Esophagus (tissue), 2 donors: ENCODE results near the gene MTSS2. TPM values are rescaled to one million over a fixed set of nuclear protein-coding genes. Genes with fewer than 3 reads are reported as not detected.

Experiments
- H3K27ac ChIP-seq, 2 donors: one replicate each; pipeline ENCODE4 v1.5.1; 2013; ENCODE audit warnings: low read depth in 2 of 2, mild to moderate bottlenecking in 2 of 2, inconsistent platforms in 1 of 2, low read length in 1 of 2, moderate library complexity in 1 of 2
- H3K27me3 ChIP-seq, 2 donors: one replicate each; pipeline ENCODE4 v1.6.1; 2013; ENCODE audit warnings: low read length in 2 of 2, control low read depth in 1 of 2, mild to moderate bottlenecking in 1 of 2; ENCODE audit not compliant: insufficient read depth in 2 of 2, control insufficient read depth in 1 of 2
- H3K36me3 ChIP-seq, 2 donors: one replicate each; pipeline ENCODE4 v1.6.1; 2013; ENCODE audit warnings: low read length in 1 of 2; ENCODE audit not compliant: control insufficient read depth in 2 of 2, insufficient read depth in 2 of 2
- H3K4me1 ChIP-seq, 2 donors: one replicate each; pipeline ENCODE4 v1.6.1; 2013; ENCODE audit warnings: low read length in 1 of 2; ENCODE audit not compliant: control insufficient read depth in 2 of 2, insufficient read depth in 2 of 2
- H3K4me3 ChIP-seq, 2 donors: one replicate each; pipeline ENCODE4 v1.5.1; 2013; ENCODE audit warnings: low read length in 2 of 2, mild to moderate bottlenecking in 2 of 2, low read depth in 1 of 2, moderate library complexity in 1 of 2
- H3K9me3 ChIP-seq, 2 donors: one replicate each; pipeline ENCODE4 v1.6.1; 2013; ENCODE audit warnings: mild to moderate bottlenecking in 2 of 2, low read depth in 1 of 2, low read length in 1 of 2, moderate library complexity in 1 of 2; ENCODE audit not compliant: control insufficient read depth in 2 of 2, insufficient read depth in 1 of 2
- WGBS, 2 donors: extraction: QIAGEN DNeasy Blood & Tissue Kit; methylation state at CpG; one replicate each; pipeline ENCODE4 v1.1.7; 2013; 5-methylcytosine and 5-hydroxymethylcytosine counted together
- polyA plus RNA-seq, 2 donors: library from polyadenylated mRNA; stranded (reverse); fragments of 200-250 nt; gene quantifications; one replicate each; pipeline ENCODE4 v1.2.3, GENCODE V29; 2013
- donor health status: healthy with polysubstance abuse.
- donor health status: Bipolar disorder and iron deficiency.

Gene MTSS2, protein sequence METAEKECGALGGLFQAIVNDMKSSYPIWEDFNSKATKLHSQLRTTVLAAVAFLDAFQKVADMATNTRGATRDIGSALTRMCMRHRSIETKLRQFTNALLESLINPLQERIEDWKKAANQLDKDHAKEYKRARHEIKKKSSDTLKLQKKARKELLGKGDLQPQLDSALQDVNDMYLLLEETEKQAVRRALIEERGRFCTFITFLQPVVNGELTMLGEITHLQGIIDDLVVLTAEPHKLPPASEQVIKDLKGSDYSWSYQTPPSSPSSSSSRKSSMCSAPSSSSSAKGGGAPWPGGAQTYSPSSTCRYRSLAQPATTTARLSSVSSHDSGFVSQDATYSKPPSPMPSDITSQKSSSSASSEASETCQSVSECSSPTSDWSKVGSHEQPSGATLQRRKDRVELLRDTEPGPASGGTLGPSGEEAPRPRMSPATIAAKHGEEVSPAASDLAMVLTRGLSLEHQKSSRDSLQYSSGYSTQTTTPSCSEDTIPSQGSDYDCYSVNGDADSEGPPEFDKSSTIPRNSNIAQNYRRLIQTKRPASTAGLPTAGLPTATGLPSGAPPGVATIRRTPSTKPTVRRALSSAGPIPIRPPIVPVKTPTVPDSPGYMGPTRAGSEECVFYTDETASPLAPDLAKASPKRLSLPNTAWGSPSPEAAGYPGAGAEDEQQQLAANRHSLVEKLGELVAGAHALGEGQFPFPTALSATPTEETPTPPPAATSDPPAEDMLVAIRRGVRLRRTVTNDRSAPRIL
- 10 to 100 TPM; 27.4 to 62.9 TPM for polyA plus RNA-seq

DNA sequence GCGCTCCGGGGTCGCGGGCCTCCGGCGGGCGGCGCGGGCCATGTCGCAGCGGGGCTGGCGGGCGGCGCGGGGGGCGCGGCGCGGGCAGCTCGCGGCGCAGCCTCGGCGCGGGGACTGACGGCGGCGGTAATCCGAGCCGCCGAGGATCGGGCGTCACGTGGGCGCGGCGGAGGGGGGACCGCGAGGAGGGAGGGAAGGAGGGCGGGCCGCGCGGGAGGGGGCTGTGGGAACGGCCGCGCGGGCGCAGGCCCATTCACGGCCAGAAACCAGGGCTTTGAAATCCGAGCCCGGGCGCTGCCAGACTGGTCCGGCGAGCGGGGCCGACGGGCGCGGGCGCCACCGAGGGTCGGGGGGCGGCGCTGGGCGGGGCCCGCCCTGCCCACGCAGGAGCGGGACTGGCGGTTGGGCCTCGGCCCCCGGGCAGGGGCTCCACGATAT is at the start of gene MTSS2:
TSS of gene MTSS2 (minus strand) at position 116 of the 438 bp plus-strand sequence. CDS start 262 bp downstream, outside the sequence.
- peaks cover 31 to 72% of the 10 kb centered on the region in 2 donors for H3K4me1 ChIP-seq
- peaks cover 0 to 4% of the 10 kb centered on the region in 2 donors for H3K36me3 ChIP-seq
- no peaks in the 10 kb centered on the region for H3K27me3 ChIP-seq
- H3K27ac ChIP-seq, result peak within 1 kb of the TSS; percentile 92
- H3K4me3 ChIP-seq, result peak within 1 kb of the TSS; percentile 79 to 80
- no peaks in the 10 kb centered on the region for H3K9me3 ChIP-seq
- 1 to 2% methylated on average over 36 to 72 of the region's 72 CpGs for WGBS, 2 donors

DNA sequence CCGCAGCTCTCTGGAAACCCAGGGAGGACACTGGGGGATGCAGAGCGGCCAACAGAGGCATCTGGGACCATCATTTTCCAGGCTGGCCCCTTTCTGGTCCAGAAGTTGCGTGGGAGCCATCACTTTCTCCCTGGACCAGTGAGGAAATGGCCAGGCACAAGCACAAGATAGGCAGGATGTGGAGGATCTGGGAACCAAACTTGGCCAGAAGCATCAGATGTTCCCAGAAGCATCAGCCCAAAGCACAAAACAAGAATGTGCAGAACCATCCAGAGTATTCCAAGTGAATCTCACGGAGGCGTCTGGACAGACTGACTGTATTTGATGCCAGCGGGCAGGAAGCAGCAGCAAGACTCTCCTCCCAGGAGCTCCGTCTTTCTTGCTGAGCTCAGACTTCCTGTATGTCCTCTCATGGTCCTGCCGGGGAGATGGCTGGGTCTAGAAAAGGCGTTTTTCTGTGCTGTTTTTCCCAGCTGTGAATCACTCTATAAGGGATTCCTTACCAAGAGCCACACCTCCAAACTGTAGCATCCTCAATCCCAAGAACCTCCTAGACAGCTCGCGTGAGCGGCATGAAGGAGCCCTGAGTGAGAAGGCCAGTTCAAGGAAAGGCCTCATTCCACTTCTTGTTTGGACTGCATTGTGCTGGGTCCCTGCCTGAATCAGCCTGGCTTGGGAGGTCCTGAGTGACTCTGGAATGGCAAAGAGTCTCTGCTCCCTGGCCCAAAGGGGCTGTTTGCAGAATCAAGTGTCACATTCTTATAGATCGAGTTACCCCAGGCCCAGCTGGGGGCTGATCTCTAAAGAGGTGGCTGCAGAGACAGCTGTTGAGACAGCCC is 49.5 kb upstream of the MTSS2 start:
- 78 to 82% methylated on average over 13 of the region's 13 CpGs for WGBS, 2 donors
- peak overlapping the region; percentile 48 to 86 for H3K27ac ChIP-seq

DNA sequence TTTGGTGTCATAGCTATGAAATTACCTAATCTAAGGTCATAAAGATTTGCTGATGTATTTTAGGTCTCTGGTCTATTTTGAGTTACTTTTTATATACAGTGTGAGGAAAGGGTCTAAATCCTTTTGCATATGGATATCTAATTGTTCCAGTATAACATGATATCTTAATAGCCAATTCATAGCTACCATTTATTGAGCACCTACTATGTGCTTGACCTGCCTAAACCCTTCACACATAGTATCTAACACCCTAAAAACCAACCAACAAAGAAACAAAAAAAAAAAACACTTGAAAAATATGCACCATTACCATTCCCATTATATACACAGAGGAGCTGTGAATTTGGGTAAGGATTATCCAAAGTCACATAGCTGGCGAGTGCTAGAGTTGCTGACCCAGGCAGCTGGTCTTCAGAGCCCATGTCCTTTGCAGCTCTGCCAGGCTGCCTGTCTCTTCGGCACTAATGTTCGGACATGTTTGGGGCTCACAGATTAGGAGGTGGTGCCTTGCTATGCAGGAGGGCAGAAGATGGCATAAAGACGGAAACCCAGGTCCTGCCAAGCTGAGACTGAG is 48.8 kb upstream of the MTSS2 start:
- peak overlapping the region; percentile 48 to 65 for H3K27ac ChIP-seq
- WGBS, 2 donors, result 86% methylated on average over 4 of the region's 4 CpGs

More for the DNA sequence above, 49.5 kb upstream of the MTSS2 start:
- H3K36me3 ChIP-seq, result peaks cover 3 to 10% of the 10 kb centered on the region in 2 donors
- peaks cover 12 to 13% of the 10 kb centered on the region in 2 donors for H3K4me1 ChIP-seq
- no peaks in the 10 kb centered on the region for H3K9me3 ChIP-seq
- no peaks in the 10 kb centered on the region for H3K27me3 ChIP-seq
- no peak overlapping the region for H3K4me3 ChIP-seq

DNA sequence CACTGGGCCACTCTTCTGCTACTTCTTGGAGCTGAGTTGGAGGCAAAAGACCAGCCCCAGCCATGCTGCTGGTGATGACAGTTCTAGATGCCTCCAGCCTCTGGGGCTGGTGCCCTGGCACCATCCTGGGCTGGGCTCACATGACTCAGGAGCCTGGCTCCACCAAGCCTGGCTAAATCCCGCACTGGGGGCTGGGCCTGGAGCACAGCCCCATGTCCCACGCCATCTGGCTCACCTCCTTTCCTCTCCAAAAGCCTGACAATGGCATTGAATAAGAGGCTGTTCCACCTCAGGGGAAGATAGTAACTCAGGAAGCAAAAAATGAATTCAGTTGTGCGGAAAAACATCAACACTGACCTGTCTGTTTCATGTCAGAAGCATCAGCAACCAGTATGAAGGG is 45.1 kb upstream of the MTSS2 start:
- Histone ChIP-seq H3K4me1 (peaks cover 9 to 12% of the 10 kb centered on the region in 2 donors), H3K4me3 (no peak overlapping the region), H3K36me3 (peaks cover 3 to 22% of the 10 kb centered on the region in 2 donors), H3K9me3 (no peaks in the 10 kb centered on the region), H3K27ac (no peak overlapping the region), H3K27me3 (no peaks in the 10 kb centered on the region)
- 57 to 82% methylated on average over 3 of the region's 3 CpGs for WGBS, 2 donors

More for the DNA sequence above, 48.8 kb upstream of the MTSS2 start:
- H3K4me3 ChIP-seq, result no peak overlapping the region
- no peaks in the 10 kb centered on the region for H3K27me3 ChIP-seq
- H3K4me1 ChIP-seq, result peaks cover 13 to 15% of the 10 kb centered on the region in 2 donors
- no peaks in the 10 kb centered on the region for H3K9me3 ChIP-seq
- H3K36me3 ChIP-seq, result peaks cover 3 to 10% of the 10 kb centered on the region in 2 donors

DNA sequence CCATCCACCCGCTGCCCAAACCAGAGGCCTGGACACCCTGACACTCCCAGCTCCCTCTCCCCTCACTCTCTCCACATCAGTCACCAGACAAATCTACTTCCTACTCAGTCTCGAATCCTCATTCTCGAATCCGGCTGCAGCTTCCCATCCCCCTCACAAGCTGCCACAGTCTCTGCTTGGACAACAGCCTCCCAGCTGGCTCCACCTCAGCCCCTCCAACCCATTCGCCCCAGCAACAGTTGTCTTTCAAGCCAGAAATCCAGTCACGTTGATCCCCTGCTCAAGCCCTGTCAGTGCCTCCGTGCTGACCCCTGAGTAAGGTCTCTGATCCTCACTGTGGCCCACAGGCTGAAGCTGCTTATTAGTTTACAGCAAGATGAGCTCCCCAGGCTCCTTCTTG is 44.2 kb upstream of the MTSS2 start:
- H3K9me3 ChIP-seq, result no peaks in the 10 kb centered on the region
- H3K4me3 ChIP-seq, result no peak overlapping the region
- no peak overlapping the region for H3K27ac ChIP-seq
- H3K27me3 ChIP-seq, result no peaks in the 10 kb centered on the region
- 85 to 87% methylated on average over 7 of the region's 7 CpGs for WGBS, 2 donors
- peaks cover 7 to 17% of the 10 kb centered on the region in 2 donors for H3K4me1 ChIP-seq
- H3K36me3 ChIP-seq, result peaks cover 3 to 20% of the 10 kb centered on the region in 2 donors

DNA sequence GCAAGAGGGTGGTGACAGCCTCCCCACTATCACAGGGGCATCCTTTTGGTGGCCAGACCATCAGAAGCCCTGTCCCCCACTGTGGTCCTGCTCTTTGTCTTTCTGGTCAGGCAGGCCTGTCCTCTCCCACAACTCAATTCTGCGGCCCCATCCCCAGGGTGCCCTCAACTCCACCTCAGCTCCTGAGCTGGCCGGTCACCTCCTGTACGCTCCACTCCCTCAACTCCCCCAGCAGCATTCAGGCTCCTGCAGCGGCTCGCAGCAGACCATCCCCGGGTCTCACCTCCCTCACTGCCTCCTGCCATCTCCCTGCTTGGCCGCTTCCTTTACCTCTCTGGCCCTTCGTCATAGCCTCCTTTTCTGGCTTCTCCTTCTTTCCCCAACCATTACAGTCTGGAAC is 43.4 kb upstream of the MTSS2 start:
- Histone ChIP-seq H3K36me3 (peaks cover 3 to 19% of the 10 kb centered on the region in 2 donors), H3K4me1 (peaks cover 7 to 17% of the 10 kb centered on the region in 2 donors)
- 97 to 99% methylated on average over 8 of the region's 8 CpGs for WGBS, 2 donors

DNA sequence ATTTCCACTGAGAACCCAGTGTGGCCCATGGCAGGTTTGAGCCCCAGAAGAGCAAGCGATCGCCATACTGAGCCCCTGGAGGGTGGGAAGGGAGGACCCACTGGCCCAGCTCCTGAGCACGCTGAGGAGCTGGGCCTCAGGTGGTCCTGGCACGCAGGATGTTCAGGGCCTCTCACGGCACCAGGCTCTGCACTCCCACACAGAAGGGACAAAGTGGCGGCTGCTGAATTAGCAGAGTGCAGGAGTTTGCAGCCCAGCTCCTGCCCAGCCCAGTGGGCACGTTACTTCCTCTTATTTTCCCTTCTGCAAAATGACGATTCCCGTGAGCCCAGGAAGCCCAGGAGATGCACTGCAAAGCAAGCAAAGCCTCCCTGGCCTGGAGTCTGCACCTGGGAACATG is 42.3 kb upstream of the MTSS2 start:
- Histone ChIP-seq H3K27me3 (no peaks in the 10 kb centered on the region), H3K27ac (no peak overlapping the region), H3K4me1 (peaks cover 7 to 17% of the 10 kb centered on the region in 2 donors), H3K4me3 (no peak overlapping the region), H3K36me3 (peaks cover 3 to 19% of the 10 kb centered on the region in 2 donors), H3K9me3 (no peaks in the 10 kb centered on the region)
- WGBS, 2 donors, result 87 to 95% methylated on average over 9 of the region's 9 CpGs

More for the DNA sequence above, 43.4 kb upstream of the MTSS2 start:
- H3K27ac ChIP-seq, result no peak overlapping the region
- no peaks in the 10 kb centered on the region for H3K27me3 ChIP-seq
- no peaks in the 10 kb centered on the region for H3K9me3 ChIP-seq
- no peak overlapping the region for H3K4me3 ChIP-seq

DNA sequence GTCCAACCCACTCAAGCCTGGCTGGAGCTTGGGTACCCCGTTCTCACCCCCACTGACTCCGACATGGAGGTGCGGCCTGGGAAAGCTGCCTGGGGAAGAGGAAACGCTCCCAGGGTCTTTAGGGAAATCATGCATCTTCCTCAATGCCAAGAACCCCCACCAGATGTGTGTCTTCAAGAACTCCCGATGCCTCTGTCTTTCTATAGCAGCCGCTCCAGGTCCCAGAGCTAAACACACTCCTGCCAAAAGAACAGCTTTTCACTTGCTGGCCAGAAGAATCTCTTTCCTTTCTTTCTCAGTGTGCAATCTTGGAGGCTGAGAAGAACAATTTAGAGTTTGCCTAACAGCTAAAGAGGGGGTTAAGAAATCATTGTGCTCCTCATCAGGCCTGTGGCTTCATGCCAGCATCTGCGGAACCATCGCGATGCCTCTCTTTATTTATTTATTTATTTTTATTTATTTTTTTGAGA is 41.1 kb upstream of the MTSS2 start:
- H3K27me3 ChIP-seq, result no peaks in the 10 kb centered on the region
- H3K27ac ChIP-seq, result peak overlapping the region; percentile 77 to 89
- WGBS, 2 donors, result 69 to 78% methylated on average over 9 of the region's 9 CpGs
- H3K4me3 ChIP-seq, result no peak overlapping the region
- H3K9me3 ChIP-seq, result no peaks in the 10 kb centered on the region
- peaks cover 3 to 19% of the 10 kb centered on the region in 2 donors for H3K36me3 ChIP-seq
- peaks cover 7 to 17% of the 10 kb centered on the region in 2 donors for H3K4me1 ChIP-seq
